ENCODE measurements around the gene SLC16A9. TPM values are rescaled to one million over a fixed set of nuclear protein-coding genes. Genes with fewer than 3 reads are reported as not detected.

The SLC16A9 gene
- total RNA-seq, 1 donor from 2014 or later: 2.9 TPM

DNA sequence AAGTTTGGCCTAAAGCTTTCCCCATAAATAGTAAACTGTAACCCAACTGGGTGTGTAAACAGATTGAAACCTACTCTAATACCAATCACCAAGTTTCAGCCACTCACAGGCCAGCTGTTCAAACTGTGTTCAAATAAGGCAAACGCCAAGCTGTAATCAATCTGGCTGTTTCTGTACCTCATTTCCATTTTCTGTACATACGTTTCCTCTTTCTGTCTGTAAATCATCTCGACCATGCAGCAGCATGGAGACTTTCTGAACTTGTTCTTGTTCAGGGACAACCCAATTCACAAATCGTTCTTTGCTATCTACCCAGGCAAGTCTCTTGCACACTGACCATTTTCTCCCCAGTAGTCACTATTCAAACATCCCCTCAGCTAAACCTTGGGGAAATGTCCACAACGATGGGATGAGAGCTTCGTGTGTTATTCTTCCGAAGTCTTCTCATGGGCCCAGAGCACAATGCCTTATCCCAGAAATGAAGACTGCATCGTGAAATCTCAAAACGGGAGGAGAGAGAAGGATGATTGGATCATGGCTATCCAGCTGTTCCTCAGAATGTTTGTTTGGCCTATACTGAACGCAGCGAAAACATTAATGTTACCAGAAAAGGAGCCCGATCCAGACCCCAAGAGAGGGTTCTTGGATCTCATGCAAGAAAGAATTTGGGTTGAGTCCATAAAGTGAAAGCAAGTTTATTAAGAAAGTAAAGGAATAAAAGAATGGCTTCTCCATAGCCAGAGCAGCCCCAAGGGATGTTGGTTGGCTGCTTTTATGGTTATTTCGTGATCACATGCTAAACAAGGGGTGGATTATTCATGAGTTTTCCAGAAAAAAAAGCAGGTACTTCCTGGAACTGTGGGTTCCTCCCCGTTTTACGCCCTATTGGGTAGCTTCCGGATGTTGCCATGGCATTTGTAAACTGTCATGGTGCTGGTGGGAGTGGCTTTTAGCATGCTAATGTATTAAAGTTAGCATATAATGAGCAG is 86.2 kb downstream of the SLC16A9 start:
- no peak overlapping the region for H3K4me3 ChIP-seq (ENCODE audit: low read depth, low read length)
- DNase-seq (ENCODE audit: low read depth): no peak

DNA sequence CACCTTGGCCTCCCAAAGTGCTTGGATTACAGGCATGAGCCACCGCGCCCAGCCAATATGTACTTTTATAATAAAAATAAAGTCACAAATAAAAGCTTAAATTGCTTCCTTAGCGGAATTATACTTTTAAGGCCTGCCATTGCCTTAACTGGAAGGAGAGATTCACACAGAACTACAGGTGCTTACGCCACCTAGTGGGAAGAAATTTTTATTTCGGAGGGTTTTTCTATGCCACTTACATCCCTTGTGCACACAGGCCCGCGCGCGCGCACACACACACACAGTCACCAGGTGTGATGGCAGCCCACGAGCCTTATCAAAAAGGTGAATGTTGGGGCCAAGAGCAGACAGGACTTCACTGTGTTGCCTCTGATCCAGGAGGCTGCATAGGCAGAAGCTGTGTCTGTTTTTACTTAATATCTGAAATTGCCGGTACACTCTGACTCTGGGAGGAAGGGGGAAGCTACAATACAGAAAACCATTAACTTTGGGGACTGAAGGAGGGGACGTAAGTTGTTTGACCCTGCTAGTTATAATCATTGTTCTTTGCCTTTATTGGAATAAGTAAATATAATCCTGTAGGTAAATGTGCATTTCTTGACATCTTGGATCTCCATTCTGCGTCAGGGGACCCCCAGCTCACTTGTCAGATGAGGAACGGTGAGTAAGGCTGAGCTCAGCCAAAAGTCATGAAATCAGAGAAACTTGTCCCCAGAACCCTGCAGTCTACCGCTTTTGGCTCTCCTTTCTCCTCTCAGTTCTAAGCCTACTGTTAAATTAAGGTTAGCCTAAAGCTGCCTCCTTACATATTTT is 87.1 kb downstream of the SLC16A9 start:
- no peak overlapping the region for H3K4me3 ChIP-seq (ENCODE audit: low read depth, low read length)
- peak; percentile 35 for DNase-seq (ENCODE audit: low read depth)
- TF ChIP-seq, protein P1, sequence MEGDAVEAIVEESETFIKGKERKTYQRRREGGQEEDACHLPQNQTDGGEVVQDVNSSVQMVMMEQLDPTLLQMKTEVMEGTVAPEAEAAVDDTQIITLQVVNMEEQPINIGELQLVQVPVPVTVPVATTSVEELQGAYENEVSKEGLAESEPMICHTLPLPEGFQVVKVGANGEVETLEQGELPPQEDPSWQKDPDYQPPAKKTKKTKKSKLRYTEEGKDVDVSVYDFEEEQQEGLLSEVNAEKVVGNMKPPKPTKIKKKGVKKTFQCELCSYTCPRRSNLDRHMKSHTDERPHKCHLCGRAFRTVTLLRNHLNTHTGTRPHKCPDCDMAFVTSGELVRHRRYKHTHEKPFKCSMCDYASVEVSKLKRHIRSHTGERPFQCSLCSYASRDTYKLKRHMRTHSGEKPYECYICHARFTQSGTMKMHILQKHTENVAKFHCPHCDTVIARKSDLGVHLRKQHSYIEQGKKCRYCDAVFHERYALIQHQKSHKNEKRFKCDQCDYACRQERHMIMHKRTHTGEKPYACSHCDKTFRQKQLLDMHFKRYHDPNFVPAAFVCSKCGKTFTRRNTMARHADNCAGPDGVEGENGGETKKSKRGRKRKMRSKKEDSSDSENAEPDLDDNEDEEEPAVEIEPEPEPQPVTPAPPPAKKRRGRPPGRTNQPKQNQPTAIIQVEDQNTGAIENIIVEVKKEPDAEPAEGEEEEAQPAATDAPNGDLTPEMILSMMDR (conservative IDR thresholded peaks at IDR 0.05; ENCODE audit: low read depth, low read length): peak; percentile 69

More for the DNA sequence above, 86.2 kb downstream of the SLC16A9 start:
- TF ChIP-seq, protein P1 (conservative IDR thresholded peaks at IDR 0.05; ENCODE audit: low read depth, low read length): no peak

DNA sequence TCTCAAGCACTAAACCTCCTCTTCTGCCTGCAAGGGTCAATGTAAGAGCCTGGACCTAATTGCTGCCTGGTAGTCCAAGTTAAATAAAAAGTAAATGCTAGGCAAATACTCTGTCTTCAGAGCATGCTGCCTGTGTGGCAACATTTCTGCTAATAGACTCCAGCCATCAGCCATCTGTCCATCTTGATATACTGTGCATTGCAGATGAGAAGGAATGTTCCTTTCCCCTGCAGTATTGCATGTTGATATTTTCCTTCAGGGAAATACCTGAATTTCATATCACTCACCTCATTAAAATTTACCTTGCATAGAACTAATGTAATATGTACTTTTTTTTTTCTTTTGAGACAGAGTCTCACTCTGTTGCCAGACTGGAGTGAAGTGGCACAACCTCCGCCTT is 87.9 kb downstream of the SLC16A9 start:
- TF ChIP-seq, protein P1 (conservative IDR thresholded peaks at IDR 0.05; ENCODE audit: low read depth, low read length): no peak
- DNase-seq (ENCODE audit: low read depth): no peak
- H3K4me3 ChIP-seq (ENCODE audit: low read depth, low read length): no peak overlapping the region

DNA sequence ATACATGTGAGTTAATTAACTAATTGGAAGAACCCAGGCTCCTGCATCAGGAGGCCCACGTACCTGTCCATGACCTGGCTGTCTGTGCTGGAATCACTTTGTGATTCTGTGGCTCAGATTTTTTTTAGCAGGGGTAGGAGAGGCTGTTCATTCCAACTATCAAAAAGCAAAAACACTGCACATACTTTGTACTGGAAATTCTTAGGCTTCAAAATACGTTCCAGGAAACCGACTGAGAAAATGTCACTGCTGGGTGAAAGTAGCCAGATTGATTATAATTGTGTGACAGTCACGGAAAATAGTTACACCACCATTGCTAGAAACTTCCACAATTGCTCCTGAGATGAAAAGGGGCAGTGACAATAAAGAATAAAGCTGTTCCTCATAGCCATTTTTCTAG is 91.0 kb downstream of the SLC16A9 start:
- TF ChIP-seq, protein P1 (conservative IDR thresholded peaks at IDR 0.05; ENCODE audit: low read depth, low read length): no peak
- H3K4me3 ChIP-seq (ENCODE audit: low read depth, low read length): no peak overlapping the region
- no peak for DNase-seq (ENCODE audit: low read depth)

DNA sequence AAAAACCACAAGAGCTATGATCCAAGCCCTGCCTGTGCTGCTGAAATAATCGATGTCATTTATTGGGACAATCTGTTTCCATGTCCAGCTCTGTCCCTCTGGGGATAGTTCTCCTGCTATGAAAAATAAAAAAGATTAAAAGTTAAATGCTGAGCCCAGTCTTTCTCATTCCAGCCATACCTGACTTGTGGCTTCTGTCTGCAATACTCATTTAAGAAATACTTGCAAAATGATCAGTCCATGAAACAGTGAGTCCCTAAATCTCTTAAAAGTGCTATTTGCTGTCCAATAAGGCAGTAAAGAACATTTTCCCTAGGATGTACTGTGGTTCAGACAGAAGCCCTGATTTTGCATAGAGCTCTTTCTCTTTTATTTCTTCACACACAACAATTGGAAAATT is 91.7 kb downstream of the SLC16A9 start:
- DNase-seq (ENCODE audit: low read depth): no peak
- TF ChIP-seq, protein P1 (conservative IDR thresholded peaks at IDR 0.05; ENCODE audit: low read depth, low read length): no peak
- H3K4me3 ChIP-seq (ENCODE audit: low read depth, low read length): no peak overlapping the region

DNA sequence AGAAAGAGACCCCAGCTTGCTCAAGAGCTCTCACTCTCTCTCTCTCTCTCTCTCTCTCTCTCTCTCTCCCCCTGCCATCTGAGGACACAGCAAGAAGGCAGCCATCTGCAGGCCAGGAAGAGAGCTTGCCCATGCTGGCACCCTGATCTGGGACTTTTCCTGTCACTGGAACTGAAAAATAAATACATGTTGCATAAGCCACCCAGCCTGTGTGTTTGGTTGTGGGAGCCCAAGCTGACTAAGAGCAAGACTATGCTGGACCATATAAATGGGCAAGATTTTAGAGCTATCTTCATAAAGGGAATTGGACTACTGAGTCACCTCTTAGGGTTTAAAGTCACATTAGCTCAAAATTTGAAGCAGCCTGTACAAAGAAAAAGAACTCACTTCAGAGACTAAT is 98.6 kb downstream of the SLC16A9 start:
- no peak overlapping the region for H3K4me3 ChIP-seq (ENCODE audit: low read depth, low read length)
- no peak for DNase-seq (ENCODE audit: low read depth)
- TF ChIP-seq, protein P1 (conservative IDR thresholded peaks at IDR 0.05; ENCODE audit: low read depth, low read length): no peak
